M059J (cell line): ENCODE data around the gene RAB26. TPM values are rescaled to one million over a fixed set of nuclear protein-coding genes. Genes with fewer than 3 reads are reported as not detected.
A peak's percentile ranks its signal among the peaks of the same experiment; 100 is the strongest.
"Not testable (repeated sequence)": the region's sequence is repeated elsewhere in the genome, so short reads cannot be mapped to it uniquely, and the experiment has no call there.

ENCODE experiments used
- DNase-seq: peaks from one replicate; pipeline ENCODE4 v3.0.0-alpha.2; 2012; ENCODE audit warnings: low read depth
- total RNA-seq: library from RNA; depleted of rRNA; stranded (reverse); fragments of >200 nt; shearing (Covaris generic); gene quantifications from 2 replicates; pipeline ENCODE4 v1.2.3, GENCODE V29; 2014

RAB26 gene
- total RNA-seq, 1 experiment from 2014 or later = 3.8 TPM

DNA sequence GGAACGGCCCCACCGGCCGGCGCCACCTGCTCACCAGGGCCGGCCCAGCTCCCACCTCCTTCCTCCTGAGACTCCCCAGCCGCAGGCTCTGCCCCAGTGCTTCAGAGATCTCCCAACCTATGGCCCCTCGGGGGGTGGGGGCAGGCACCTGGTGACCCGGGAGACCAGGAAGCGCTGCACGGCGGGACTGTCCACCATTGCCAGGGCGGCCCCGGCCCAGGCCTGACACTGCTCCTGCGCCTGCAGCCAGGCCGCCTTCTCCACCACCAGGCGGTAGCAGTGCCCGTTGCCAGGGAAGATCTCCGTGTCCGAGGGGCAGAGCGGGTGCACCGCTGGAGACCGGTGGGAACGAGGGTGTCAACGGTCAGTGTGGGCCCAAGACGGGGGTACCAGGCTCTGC lies 31.1 kb upstream of the RAB26 start:
- not testable (repeated sequence) for DNase-seq

DNA sequence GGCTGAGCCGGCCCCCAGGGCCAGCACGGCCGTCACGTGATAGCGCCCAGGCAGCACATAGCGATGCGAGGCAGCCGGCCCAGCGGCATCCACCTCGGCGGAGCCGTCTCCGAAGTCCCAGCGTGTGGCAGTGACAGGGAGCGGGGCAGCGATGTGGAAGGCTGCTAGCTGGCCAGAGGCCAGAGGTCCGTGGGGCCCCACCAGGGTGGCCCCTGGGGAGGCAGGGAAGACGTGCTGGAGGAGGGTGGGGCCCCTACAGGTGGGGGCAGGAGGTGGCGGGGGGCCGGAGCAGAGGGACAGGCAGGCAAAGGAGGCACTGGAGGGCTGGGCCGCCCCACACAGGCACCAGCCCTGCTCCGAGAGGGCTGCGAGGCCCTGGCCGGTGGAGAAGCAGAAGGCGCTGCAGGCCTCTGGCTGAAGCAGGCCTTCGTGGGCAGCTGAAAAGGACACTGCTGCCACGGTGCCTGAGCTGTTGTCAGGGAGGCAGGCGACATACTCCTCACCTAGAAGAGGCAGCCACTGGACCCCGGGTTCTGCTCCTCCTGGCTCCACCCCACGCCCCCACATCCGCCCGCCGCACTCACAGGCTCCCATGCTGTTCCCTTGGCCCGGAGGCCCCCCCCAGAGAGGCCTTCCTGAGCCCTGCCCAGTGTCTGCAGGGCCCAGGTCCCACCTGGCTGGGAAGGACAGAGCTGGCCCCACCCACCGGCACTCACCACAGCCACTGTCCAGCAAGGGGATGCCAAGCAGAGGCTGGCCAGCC lies 30.3 kb upstream of the RAB26 start:
- DNase-seq = not testable (repeated sequence)

- DNase-seq = peak; percentile 76
These were observed 27.1 kb upstream of the RAB26 start for GRCh38 chr16:2121325-2121724.

DNA sequence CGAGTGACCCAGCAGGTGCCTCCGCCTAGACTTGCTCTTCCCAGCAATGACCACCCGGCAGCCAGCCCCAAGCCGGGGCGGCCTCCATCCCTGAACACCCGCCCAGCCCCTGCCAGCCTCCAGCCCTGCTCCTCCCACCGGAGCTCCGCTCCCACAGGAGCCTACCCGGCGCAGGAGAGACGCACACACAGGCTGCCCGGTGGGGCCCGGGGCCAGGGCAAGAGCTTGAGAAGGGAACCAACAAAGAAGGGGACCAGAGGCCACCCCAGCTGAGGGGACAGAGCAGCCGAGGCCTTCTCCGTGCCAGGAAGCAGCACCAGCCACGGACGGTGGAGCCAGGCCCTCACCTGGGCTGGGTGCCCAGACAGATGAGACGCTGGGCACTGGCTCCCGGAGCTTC lies 26.6 kb upstream of the RAB26 start:
- peak; percentile 34 for DNase-seq

- no peak for DNase-seq
These were observed 26.0 kb upstream of the RAB26 start for GRCh38 chr16:2122429-2122828.

- not testable (repeated sequence) for DNase-seq
These were observed 25.3 kb upstream of the RAB26 start for GRCh38 chr16:2122934-2123683.

DNA sequence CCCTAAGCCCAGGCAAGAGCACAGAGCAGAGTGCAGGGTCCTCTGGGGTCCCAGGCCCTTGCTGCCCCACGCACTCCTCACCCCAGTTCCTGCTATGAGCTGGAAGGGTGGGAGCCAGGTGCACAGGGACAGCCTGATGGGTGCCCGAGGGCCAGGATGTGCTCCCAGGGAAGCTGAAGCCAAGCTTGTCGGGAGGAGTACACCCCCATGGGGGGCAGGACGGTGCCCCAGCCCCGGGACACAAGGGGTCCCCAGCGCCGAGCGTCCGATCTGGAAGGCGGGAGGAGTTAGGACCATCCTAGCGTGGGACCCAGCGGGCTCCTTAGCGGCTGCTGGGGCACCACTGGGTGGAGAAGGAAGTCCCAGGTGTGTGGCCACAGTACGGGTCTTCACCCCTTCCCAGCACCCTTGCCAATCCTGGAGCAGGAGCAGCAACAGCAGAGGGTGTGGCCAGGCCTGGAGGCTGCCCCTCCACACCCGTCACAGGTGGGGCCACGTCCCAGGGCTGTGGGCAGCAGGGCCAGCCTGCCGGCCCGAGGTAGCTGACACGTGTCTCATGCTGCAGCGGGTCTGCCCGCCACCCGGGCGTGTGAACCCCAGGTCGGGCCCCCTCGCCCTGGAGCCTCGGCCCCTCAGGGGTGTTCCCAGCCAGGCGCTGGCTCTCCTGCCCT lies 24.6 kb upstream of the RAB26 start:
- DNase-seq = peak; percentile 50

GRCh38 chr16:2124377-2124693 lies 24.1 kb upstream of the RAB26 start:
- peak; percentile 41 for DNase-seq

- peak; percentile 87 for DNase-seq
These were observed 23.6 kb upstream of the RAB26 start for GRCh38 chr16:2124694-2125444.

GRCh38 chr16:2125609-2126008 lies 22.8 kb upstream of the RAB26 start:
- not testable (repeated sequence) for DNase-seq

DNA sequence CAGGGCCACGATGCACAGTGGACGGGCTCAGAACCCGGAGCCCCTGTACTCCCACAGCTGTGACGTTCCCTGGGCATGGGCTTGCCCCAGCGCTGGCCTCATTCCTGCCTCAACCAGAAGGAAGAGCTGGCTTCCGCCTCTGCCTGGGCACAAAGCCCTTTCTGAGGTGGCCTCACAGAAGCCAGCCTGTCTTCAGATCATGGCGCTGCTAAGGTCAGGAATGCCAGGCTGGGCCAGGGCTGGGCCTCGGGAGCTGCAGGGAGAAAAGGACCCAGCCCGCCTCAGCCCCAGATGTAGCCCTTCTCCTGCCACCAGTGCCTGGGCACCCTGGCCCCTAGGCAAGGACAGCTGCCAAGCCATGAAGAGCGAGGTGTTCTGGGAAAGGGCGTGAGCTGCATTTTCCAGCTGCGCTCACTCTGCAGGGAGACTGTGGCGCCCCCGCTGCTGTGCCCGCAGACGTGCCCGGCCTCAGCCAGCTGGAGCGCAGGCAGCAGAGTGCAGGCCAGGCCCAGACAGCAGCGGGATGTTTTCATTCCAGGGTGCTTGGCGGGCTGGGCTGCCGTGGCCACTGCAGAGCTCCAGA lies 22.2 kb upstream of the RAB26 start:
- DNase-seq = not testable (repeated sequence)

- not testable (repeated sequence) for DNase-seq
These were observed 21.4 kb upstream of the RAB26 start for GRCh38 chr16:2126928-2127556.

DNA sequence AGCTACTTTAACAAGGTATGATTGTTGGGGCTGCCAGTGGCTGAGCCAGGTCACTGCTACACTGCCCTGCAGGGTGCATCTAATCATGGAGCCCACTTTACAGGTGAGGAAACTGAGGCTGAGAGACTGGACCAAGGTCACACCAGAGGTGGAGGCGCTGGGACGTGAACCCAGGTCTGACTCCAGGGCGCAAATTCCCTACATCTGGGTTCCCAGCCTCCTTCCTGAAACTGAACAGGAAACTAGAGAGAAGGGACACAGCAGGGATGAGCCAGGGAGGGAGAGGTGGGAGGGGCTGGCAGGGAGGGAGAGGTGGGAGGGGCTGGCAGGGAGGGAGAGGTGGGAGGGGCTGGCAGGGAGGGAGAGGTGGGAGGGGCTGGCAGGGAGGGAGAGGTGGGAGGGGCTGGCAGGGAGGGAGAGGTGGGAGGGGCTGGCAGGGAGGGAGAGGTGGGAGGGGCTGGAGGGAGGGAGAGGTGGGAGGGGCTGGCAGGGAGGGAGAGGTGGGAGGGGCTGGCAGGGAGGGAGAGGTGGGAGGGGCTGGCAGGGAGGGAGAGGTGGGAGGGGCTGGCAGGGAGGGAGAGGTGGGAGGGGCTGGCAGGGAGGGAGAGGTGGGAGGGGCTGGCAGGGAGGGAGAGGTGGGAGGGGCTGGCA lies 20.7 kb upstream of the RAB26 start:
- peak; percentile 61 for DNase-seq

DNA sequence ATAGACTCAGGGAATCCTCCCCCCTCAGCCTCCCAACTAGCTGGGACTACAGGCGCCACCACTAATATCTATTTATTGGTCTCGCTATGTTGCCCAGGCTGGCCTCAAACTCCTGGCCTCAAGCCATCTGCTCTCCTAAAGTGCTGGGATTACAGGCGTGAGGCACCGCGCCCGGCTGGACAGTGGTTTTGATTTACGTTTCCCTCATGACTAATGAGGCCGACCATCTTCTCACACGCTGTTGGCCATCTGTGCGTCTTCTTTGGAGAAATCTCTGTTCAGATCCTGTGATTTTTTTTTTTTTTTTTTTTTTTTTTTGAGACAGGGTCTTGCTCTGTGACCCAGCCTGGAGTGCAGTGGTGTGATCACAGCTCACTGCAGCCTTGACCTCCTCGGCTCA lies 19.2 kb upstream of the RAB26 start:
- DNase-seq = peak; percentile 75

DNA sequence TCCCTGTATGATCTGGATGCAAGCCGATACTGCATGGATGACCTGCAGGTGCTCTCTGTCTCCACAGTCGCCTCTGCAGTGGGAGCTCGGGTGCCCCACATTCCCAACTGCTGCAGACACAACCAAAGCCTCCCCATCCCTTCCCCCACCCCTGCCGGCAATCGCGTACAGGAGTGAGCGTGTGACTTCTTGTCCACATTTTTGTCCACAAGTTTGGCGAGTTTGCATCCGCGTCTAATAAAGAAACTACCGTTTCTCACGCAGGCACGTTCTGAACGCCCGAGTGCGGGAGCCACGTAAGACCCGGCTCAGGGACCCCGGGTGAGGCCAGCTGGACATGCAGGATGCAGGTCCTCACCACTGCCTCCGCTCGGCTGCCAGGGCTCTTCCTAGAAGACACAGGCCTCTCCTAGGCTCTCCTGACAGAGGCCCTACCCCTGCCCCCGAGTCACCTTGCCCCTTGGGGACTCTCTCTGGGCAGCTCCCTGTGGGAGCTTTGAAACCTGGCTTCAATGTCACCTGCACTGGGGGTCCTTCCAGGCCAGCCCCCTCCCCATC lies 18.5 kb upstream of the RAB26 start:
- DNase-seq = not testable (repeated sequence)

- not testable (repeated sequence) for DNase-seq
These were observed 14.6 kb upstream of the RAB26 start for GRCh38 chr16:2133797-2134196.

- peak; percentile 9 for DNase-seq
These were observed 13.4 kb upstream of the RAB26 start for GRCh38 chr16:2135071-2135470.

- peak; percentile 87 for DNase-seq
These were observed 12.5 kb upstream of the RAB26 start, which contains the start of gene PKD1 for GRCh38 chr16:2135770-2136490. Gene PKD1 (minus strand): TSS chr16:2135898. CDS start chr16:2135689, 209 bp downstream.
